ENCODE data around the gene SORCS1.

- no peak for TF ChIP-seq POLR2A (IDR thresholded peaks at IDR 0.05)
- TF ChIP-seq EP300 (IDR thresholded peaks at IDR 0.05): no peak
- TF ChIP-seq, protein P1, sequence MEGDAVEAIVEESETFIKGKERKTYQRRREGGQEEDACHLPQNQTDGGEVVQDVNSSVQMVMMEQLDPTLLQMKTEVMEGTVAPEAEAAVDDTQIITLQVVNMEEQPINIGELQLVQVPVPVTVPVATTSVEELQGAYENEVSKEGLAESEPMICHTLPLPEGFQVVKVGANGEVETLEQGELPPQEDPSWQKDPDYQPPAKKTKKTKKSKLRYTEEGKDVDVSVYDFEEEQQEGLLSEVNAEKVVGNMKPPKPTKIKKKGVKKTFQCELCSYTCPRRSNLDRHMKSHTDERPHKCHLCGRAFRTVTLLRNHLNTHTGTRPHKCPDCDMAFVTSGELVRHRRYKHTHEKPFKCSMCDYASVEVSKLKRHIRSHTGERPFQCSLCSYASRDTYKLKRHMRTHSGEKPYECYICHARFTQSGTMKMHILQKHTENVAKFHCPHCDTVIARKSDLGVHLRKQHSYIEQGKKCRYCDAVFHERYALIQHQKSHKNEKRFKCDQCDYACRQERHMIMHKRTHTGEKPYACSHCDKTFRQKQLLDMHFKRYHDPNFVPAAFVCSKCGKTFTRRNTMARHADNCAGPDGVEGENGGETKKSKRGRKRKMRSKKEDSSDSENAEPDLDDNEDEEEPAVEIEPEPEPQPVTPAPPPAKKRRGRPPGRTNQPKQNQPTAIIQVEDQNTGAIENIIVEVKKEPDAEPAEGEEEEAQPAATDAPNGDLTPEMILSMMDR (IDR thresholded peaks at IDR 0.05): no peak
These were observed 379.0 kb downstream of the SORCS1 start for GRCh38 chr10:106785528-106785927.

Measured in ovary (tissue), 3 donors.